ENCODE data around the gene DTNA.
"Not testable (repeated sequence)": the region's sequence is repeated elsewhere in the genome, so short reads cannot be mapped to it uniquely, and the experiment has no call there.

Gene DTNA

DNA sequence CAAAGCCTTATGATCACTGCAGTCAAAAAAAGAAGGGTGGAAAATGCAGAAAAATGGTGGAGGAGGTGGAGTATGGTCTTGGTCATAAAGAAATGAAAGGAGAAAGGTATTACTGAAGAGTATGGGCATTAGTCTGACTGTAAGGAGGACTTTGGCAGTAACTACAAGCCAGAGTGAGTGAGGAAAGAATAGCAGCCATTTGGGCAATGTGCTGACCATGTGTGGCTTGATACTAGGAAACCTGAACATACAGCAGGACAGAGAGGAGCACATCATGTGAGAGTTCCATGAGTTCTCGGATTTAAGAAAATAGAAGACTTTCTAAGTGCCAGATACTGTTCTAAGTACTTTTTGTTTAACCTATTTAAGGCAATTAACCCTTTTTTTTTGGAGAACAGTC lies 8.5 kb downstream of the DTNA start:
- in situ Hi-C loops (cut with HindIII; ENCODE audit: low sequenced_read_pairs): no loop called here
- TF ChIP-seq, protein P1, sequence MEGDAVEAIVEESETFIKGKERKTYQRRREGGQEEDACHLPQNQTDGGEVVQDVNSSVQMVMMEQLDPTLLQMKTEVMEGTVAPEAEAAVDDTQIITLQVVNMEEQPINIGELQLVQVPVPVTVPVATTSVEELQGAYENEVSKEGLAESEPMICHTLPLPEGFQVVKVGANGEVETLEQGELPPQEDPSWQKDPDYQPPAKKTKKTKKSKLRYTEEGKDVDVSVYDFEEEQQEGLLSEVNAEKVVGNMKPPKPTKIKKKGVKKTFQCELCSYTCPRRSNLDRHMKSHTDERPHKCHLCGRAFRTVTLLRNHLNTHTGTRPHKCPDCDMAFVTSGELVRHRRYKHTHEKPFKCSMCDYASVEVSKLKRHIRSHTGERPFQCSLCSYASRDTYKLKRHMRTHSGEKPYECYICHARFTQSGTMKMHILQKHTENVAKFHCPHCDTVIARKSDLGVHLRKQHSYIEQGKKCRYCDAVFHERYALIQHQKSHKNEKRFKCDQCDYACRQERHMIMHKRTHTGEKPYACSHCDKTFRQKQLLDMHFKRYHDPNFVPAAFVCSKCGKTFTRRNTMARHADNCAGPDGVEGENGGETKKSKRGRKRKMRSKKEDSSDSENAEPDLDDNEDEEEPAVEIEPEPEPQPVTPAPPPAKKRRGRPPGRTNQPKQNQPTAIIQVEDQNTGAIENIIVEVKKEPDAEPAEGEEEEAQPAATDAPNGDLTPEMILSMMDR (IDR thresholded peaks at IDR 0.05; ENCODE audit: low read depth, low read length, missing control alignments): no peak
- H3K4me3 ChIP-seq (ENCODE audit: low read depth, low read length): no peak overlapping the region
- DNase-seq (ENCODE audit: low read depth): no peak

DNA sequence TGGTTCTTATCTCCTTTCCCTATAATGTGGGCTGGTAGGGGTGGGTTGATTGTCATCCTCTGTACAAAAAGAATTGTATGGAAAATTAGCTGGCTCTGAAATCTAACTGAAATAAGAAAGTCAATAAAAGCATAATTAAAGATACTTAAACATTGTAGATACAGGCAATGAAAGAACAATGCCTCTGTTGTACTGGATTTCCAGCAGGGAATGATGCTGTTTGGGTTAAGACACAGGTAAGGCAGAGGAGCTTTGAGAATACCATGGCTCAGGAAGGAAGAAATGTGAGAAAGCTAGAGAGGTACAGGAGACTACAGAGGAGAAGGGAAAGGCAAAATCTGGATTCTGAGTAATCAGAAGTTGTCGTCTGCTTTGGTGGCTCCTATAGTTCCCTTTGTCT lies 10.1 kb downstream of the DTNA start:
- H3K4me3 ChIP-seq (ENCODE audit: low read depth, low read length): no peak overlapping the region

DNA sequence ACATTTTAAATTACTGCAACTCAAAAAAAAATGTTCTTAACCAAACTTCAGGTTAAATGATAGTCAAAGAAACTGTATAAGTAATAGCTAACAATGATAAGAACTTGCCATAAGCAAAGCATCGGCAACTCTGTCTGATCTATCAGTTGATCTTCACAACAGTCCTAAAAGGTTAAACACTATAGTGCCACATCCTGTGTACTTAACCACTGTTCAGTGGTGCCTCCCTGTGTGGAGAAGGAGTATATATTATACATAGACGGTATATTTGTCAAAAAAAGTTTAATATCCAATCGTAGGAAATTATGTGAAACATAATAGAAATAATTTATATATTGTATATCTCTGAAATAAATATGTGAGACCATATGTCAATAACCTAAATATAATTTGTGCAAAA lies 13.0 kb downstream of the DTNA start:
- DNase-seq (ENCODE audit: low read depth): no peak
- in situ Hi-C loops (cut with HindIII; ENCODE audit: low sequenced_read_pairs): no loop called here
- no peak overlapping the region for H3K4me3 ChIP-seq (ENCODE audit: low read depth, low read length)

More for the DNA sequence above, 10.1 kb downstream of the DTNA start:
- in situ Hi-C loops (cut with HindIII; ENCODE audit: low sequenced_read_pairs): no loop called here
- DNase-seq (ENCODE audit: low read depth): no peak
- TF ChIP-seq, protein P1 (IDR thresholded peaks at IDR 0.05; ENCODE audit: low read depth, low read length, missing control alignments): no peak

DNA sequence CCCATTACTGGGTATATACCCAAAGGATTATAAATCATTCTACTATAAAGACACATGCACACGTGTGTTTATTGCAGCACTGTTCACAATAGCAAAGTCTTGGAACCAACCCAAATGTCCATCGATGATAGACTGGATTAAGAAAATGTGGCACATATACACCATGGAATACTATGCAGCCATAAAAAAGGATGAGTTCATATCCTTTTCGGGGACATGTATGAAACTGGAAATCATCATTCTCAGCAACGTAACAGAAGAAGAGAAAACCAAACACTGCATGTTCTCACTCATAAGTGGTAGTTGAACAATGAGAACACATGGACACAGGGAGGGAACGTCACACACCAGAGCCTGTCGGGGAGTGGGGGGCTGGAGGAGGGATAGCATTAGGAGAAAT lies 15.6 kb downstream of the DTNA start:
- DNase-seq (ENCODE audit: low read depth); H3K4me3 ChIP-seq (ENCODE audit: low read depth, low read length); in situ Hi-C loops (cut with HindIII; ENCODE audit: low sequenced_read_pairs): not testable (repeated sequence)

More for the DNA sequence above, 13.0 kb downstream of the DTNA start:
- TF ChIP-seq, protein P1 (IDR thresholded peaks at IDR 0.05; ENCODE audit: low read depth, low read length, missing control alignments): no peak

DNA sequence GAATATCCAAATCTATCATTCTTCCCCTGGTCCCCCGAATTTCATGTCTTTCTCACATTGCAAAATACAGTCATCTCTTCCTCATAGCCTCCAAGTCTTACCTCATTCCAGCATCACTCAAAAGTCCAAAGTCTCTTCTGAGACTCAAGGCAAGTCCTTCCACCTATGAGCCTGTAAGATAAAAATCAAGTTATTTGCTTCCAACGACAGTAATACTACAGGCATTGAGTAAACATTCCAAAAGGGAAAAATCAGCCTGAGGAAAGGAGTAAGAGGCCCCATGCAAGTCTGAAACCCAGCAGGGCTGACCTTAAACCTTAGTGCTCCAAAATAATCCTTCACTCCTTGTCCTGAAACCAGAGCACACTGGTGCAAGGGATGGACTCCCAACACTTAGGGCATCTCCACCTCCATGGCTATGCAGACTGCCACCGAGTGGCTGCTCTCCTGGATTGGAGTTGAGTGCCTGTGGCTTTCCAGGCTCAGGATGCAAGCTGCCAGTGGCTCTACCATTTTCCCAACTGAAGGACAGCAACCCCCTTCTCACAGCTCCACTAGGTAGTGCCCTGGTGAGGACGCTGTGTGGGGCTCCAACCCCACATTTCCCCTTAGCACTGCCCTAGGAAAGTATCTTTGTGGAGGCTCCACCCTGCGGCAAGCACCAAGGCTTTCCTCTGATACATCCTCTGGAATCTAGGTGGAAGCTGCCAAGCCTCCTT lies 16.3 kb downstream of the DTNA start:
- in situ Hi-C loops (cut with HindIII; ENCODE audit: low sequenced_read_pairs): no loop called here
- TF ChIP-seq, protein P1 (IDR thresholded peaks at IDR 0.05; ENCODE audit: low read depth, low read length, missing control alignments): no peak
- DNase-seq (ENCODE audit: low read depth): no peak
- no peak overlapping the region for H3K4me3 ChIP-seq (ENCODE audit: low read depth, low read length)

DNA sequence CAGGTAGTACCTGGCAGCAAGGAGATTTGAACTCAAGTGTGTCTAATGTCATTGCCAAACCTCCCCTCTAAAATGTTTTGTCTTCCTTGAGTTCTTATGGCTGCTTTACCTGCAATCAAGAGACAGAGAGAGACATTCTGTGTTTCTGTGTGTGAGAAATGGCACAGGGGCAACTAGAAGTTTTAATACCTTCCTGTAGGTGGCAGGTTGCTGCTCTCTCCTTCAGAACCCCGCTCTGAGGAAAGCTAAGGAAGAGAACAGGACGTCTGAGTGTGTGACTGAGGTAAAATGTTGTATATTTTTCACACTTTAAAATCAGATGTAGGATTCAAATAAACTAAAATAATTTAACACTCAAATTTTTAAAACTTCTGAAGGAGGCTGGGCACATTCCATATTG lies 19.2 kb downstream of the DTNA start:
- no peak for DNase-seq (ENCODE audit: low read depth)
- TF ChIP-seq, protein P1 (IDR thresholded peaks at IDR 0.05; ENCODE audit: low read depth, low read length, missing control alignments): peak; percentile 53
- in situ Hi-C loops (cut with HindIII; ENCODE audit: low sequenced_read_pairs): no loop called here
- H3K4me3 ChIP-seq (ENCODE audit: low read depth, low read length): no peak overlapping the region

DNA sequence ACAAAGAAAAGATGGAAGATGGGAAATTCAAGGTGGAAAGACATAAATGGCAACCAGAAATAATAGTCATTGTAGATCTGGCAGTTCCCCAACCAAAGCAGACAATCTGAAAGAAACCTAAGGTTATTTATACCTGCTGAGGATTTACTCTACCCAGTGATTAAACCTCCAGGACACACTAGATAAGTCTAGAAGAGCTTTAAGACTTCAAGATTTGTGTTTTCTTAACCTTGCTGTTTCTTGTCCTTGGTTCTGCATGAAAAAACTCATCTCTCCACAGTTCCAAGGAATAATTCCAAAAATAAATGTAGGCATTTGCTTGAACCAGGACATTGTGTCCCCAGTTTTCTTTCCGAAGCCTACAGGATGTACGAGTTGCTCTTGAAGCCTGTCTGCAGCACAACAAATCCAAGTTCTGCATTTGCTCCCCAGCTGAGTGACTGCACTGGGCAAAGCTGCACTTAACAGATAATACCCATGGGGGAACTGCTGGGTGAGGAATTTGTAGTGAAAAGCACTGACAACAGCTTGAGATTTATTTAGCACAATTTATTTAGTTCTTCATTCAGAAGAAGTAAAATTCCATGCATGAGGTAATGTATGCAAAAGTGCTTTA lies 19.8 kb downstream of the DTNA start:
- TF ChIP-seq, protein P1 (IDR thresholded peaks at IDR 0.05; ENCODE audit: low read depth, low read length, missing control alignments): no peak
- in situ Hi-C loops (cut with HindIII; ENCODE audit: low sequenced_read_pairs): no loop called here
- no peak overlapping the region for H3K4me3 ChIP-seq (ENCODE audit: low read depth, low read length)
- DNase-seq (ENCODE audit: low read depth): no peak
